ENCODE data around the gene MYH9.
A peak's percentile ranks its signal among the peaks of the same experiment; 100 is the strongest.

Gene MYH9

DNA sequence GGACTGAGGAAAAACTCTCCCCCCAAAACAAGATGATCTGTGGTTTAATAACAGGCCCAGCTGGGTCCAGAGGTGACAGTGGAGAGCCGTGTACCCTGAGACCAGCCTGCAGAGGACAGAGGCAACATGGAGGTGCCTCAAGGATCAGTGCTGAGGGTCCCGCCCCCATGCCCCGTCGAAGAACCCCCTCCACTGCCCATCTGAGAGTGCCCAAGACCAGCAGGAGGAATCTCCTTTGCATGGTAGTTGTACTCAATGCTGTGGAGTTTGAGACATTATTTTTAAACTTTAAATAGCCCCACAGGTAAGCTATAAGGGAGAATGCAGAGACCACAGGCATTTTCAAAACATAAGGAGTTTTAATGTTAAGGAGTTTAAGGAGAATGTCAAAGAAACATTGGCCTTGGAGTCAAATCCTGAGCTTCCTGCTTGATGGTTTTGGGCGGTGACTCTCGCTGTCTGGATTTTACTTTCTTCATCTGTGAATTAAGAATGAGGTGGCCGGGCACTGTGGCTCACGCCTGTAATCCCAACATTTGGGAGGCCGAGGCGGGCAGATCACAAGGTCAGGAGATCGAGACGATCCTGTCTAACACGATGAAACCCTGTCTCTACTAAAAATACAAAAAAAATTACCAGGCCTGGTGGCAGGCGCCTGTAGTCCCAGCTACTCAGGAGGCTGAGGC, 128.0 kb downstream of the MYH9 start:
- peaks cover 17% of the 10 kb centered on the region for H3K4me1 ChIP-seq (ENCODE audit: control insufficient read depth, low read length)
- peak overlapping the region; percentile 40 for H3K4me3 ChIP-seq (ENCODE audit: low read length)
- peak overlapping the region; percentile 58 for H3K4me2 ChIP-seq (ENCODE audit: low read length)
- no peaks in the 10 kb centered on the region for H3K36me3 ChIP-seq (ENCODE audit: control insufficient read depth, low read length)
- H3K27ac ChIP-seq (ENCODE audit: low read depth, low read length), result no peak overlapping the region
- no peaks in the 10 kb centered on the region for H3K9me3 ChIP-seq (ENCODE audit: control insufficient read depth, insufficient read depth, low read length)
- H3K27me3 ChIP-seq (ENCODE audit: control insufficient read depth, low read length), result no peaks in the 10 kb centered on the region
- no peaks in the 10 kb centered on the region for H3K79me2 ChIP-seq (ENCODE audit: control insufficient read depth, low read length)
- H3F3A ChIP-seq (ENCODE audit: control insufficient read depth, insufficient read depth), result 0 out of 2 replicates have a peak, but pooled peaks cover 3% of the 10 kb centered on the region
- H4K20me1 ChIP-seq (ENCODE audit: control insufficient read depth, insufficient read depth, low read depth, low read length), result no peaks in the 10 kb centered on the region
- TF ChIP-seq, protein P1, sequence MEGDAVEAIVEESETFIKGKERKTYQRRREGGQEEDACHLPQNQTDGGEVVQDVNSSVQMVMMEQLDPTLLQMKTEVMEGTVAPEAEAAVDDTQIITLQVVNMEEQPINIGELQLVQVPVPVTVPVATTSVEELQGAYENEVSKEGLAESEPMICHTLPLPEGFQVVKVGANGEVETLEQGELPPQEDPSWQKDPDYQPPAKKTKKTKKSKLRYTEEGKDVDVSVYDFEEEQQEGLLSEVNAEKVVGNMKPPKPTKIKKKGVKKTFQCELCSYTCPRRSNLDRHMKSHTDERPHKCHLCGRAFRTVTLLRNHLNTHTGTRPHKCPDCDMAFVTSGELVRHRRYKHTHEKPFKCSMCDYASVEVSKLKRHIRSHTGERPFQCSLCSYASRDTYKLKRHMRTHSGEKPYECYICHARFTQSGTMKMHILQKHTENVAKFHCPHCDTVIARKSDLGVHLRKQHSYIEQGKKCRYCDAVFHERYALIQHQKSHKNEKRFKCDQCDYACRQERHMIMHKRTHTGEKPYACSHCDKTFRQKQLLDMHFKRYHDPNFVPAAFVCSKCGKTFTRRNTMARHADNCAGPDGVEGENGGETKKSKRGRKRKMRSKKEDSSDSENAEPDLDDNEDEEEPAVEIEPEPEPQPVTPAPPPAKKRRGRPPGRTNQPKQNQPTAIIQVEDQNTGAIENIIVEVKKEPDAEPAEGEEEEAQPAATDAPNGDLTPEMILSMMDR (IDR thresholded peaks at IDR 0.05; ENCODE audit: low read depth, low read length, poor library complexity, severe bottlenecking), result no peak
- no peaks in the 10 kb centered on the region for H3K9me2 ChIP-seq (replicated peaks; ENCODE audit: control insufficient read depth, low read length)

DNA sequence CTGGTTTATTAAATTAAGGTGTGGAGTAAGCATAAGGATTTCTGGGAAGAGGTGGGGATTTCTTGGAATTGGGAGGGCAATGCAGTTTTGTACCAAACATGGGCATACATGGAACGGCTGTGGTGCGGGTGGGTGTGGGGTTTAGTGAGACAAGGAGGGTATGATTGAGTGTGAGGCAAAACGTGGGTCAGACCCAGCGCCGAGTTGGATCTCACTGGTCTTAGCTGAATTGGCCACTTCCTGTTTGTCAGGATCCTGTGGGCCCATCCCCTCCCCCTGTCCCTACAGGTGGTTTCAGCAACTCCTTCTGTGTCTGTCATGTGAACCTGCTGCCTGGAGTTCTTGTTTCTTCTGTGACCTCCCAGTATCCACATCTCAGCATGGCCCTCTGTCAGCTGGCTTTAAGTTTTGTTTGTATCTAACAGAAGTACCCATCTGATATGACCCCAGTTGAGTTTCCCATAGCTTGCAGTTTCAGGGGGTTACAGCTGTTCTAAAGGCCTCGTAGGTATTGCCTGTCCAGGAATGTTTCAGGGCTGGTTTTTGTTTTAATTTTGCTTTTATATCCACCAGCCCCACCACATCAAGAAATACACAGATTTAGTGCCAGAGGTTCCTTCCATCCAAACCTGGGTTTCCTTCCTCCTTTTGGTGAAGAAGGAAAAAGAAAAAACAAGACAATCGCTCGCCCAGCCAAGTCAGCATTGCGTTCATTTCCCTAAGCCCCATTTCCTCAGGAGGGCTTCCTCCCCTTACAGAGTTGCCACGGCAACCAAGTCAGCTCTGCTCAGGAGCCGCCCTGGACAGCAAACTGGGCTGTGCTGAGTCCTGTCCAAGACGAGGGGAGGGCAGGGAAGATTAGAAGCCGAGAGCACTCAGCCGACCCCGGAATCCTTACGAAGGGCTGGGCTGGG, 128.8 kb downstream of the MYH9 start:
- peak overlapping the region; percentile 40 for H3K4me3 ChIP-seq (ENCODE audit: low read length)
- H3K36me3 ChIP-seq (ENCODE audit: control insufficient read depth, low read length), result no peaks in the 10 kb centered on the region
- H3K4me1 ChIP-seq (ENCODE audit: control insufficient read depth, low read length), result peaks cover 17% of the 10 kb centered on the region
- no peak for TF ChIP-seq EZH2phosphoT487 (IDR thresholded peaks at IDR 0.05; ENCODE audit: borderline replicate concordance, low read length)
- TF ChIP-seq, protein P1 (IDR thresholded peaks at IDR 0.05; ENCODE audit: low read depth, low read length, poor library complexity, severe bottlenecking), result no peak
- H3K9me2 ChIP-seq (replicated peaks; ENCODE audit: control insufficient read depth, low read length), result no peaks in the 10 kb centered on the region
- peak overlapping the region; percentile 58 for H3K4me2 ChIP-seq (ENCODE audit: low read length)
- H3K79me2 ChIP-seq (ENCODE audit: control insufficient read depth, low read length), result no peaks in the 10 kb centered on the region
- H3F3A ChIP-seq (ENCODE audit: control insufficient read depth, insufficient read depth), result 0 out of 2 replicates have a peak, but pooled peaks cover 3% of the 10 kb centered on the region
- H4K20me1 ChIP-seq (ENCODE audit: control insufficient read depth, insufficient read depth, low read depth, low read length), result no peaks in the 10 kb centered on the region
- H3K27me3 ChIP-seq (ENCODE audit: control insufficient read depth, low read length), result no peaks in the 10 kb centered on the region
- H3K27ac ChIP-seq (ENCODE audit: low read depth, low read length), result no peak overlapping the region
- H3K9me3 ChIP-seq (ENCODE audit: control insufficient read depth, insufficient read depth, low read length), result no peaks in the 10 kb centered on the region

DNA sequence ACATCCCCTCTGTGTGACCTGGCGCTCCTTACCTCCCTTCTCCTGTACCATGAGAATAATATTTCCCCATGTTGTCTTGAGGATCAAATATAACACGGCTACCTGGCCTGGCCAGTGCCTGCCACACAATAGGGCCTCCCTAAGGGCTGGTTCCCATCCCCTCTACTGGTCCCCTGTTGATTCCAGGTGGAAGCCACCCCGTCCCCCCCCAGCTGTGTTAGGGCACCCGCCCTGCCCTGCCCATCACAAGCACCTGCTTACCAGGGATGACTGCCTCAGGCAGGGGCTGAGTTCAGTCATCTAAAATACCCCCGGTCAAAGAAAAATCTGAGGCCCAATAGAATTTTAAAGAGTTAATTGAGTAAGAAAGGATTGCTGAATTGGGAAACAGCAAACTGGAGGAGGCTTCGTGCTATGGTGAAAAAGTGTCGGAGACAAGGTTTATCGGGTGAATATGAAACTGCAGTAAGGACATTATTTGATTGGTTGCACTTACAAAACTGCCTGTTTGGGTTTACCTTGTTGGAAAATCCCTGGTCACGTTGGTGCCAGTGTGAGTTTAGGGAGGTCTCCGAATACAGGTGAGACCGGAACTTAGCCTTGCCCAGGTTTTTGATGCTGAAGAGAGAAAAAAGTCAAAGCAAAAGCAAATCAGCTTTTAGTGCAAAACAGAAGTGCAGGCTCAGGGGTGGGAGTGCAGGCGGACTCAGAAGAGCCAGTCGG, 129.7 kb downstream of the MYH9 start:
- Histone ChIP-seq H3K4me1 (ENCODE audit: control insufficient read depth, low read length) (peaks cover 19% of the 10 kb centered on the region), H3F3A (ENCODE audit: control insufficient read depth, insufficient read depth) (0 out of 2 replicates have a peak, but pooled peaks cover 3% of the 10 kb centered on the region), H3K4me3 (ENCODE audit: low read length) (peak overlapping the region; percentile 40; the same call in 1 of the 2 replicates), H3K4me2 (ENCODE audit: low read length) (peak overlapping the region; percentile 58), H3K27ac (ENCODE audit: low read depth, low read length) (no peak overlapping the region), H3K79me2 (ENCODE audit: control insufficient read depth, low read length) (no peaks in the 10 kb centered on the region), H4K20me1 (ENCODE audit: control insufficient read depth, insufficient read depth, low read depth, low read length) (no peaks in the 10 kb centered on the region), H3K9me3 (ENCODE audit: control insufficient read depth, insufficient read depth, low read length) (no peaks in the 10 kb centered on the region), H3K9me2 (replicated peaks; ENCODE audit: control insufficient read depth, low read length) (no peaks in the 10 kb centered on the region), H3K27me3 (ENCODE audit: control insufficient read depth, low read length) (no peaks in the 10 kb centered on the region), H3K36me3 (ENCODE audit: control insufficient read depth, low read length) (no peaks in the 10 kb centered on the region)
- no peak for TF ChIP-seq EZH2phosphoT487 (IDR thresholded peaks at IDR 0.05; ENCODE audit: borderline replicate concordance, low read length)
- TF ChIP-seq, protein P1 (IDR thresholded peaks at IDR 0.05; ENCODE audit: low read depth, low read length, poor library complexity, severe bottlenecking), result no peak

Measured in DOHH2 (cell line).